ENCODE data around the gene ST3GAL3. TPM values are rescaled to one million over a fixed set of nuclear protein-coding genes. Genes with fewer than 3 reads are reported as not detected.
A peak's percentile ranks its signal among the peaks of the same experiment; 100 is the strongest.

Gene ST3GAL3
- polyA plus RNA-seq, 1 of the 3 experiments (the other 2 are of a cell fraction) = 20.6 TPM

GRCh38 chr1:43979261-43979527 is 271.9 kb downstream of the ST3GAL3 start:
- H3K4me3 ChIP-seq (ENCODE audit: low read depth in 2 of 2, low read length in 1 of 2) = peak overlapping the region; percentile 59 to 71
- TF ChIP-seq CTCF (IDR thresholded peaks at IDR 0.05) = no peak
- no peak for TF ChIP-seq GATA2 (CRISPR knock-in tag; IDR thresholded peaks at IDR 0.05)
- H3K9me3 ChIP-seq = no peaks in the 10 kb centered on the region
- H3K9me2 ChIP-seq = no peaks in the 10 kb centered on the region
- peak overlapping the region; percentile 94; the same call in 1 of the 2 replicates for H3K4me2 ChIP-seq
- POLR2A ChIA-PET = no interaction called here
- WGBS (ENCODE audit: low lambda C conversion rate) = 0% methylated on average over 4 of the region's 45 CpGs
- CTCF ChIA-PET = interaction anchor here (1.6 kb wide), 1 partner anchor 11 kb away, joined by 10 read pairs; no protein-coding TSS in a partner anchor
- H3F3A ChIP-seq (replicated peaks; ENCODE audit: insufficient read depth) = peaks cover 4% of the 10 kb centered on the region
- H4K20me1 ChIP-seq (ENCODE audit: insufficient read depth) = peaks cover 20% of the 10 kb centered on the region
- H3K27me3 ChIP-seq (ENCODE audit: insufficient read depth) = no peaks in the 10 kb centered on the region
- H3K4me1 ChIP-seq (ENCODE audit: control insufficient read depth in 1 of 2, insufficient read depth in 2 of 2, low read depth in 1 of 2, low read length in 1 of 2) = peaks cover 6 to 44% of the 10 kb centered on the region in 2 experiments; a peak in 1 of 4 replicates
- peaks cover 75% of the 10 kb centered on the region for H3K79me2 ChIP-seq (ENCODE audit: insufficient read depth)
- H3K27ac ChIP-seq (ENCODE audit: low read depth in 2 of 2, low read length in 1 of 2) = peak overlapping the region; percentile 37 to 74; a peak in 3 of 4 replicates
- H3K9ac ChIP-seq = peak overlapping the region; percentile 81; the same call in 1 of the 2 replicates
- H3K36me3 ChIP-seq (replicated peaks in 1 of 2; ENCODE audit: control insufficient read depth in 1 of 2, insufficient read depth in 2 of 2, low read length in 1 of 2) = peaks cover 16 to 26% of the 10 kb centered on the region in 2 experiments
- no peak for DNase-seq
- no peak overlapping the region for H2AFZ ChIP-seq (ENCODE audit: low read depth)

- Histone ChIP-seq H3F3A (replicated peaks; ENCODE audit: insufficient read depth) (peaks cover 4% of the 10 kb centered on the region), H3K4me3 (ENCODE audit: low read depth in 2 of 2, low read length in 1 of 2) (peak overlapping the region; percentile 59 to 71), H3K9me2 (no peaks in the 10 kb centered on the region), H3K27ac (ENCODE audit: low read depth in 2 of 2, low read length in 1 of 2) (peak overlapping the region; percentile 37 to 74), H3K4me1 (ENCODE audit: control insufficient read depth in 1 of 2, insufficient read depth in 2 of 2, low read depth in 1 of 2, low read length in 1 of 2) (peaks cover 5 to 42% of the 10 kb centered on the region in 2 experiments; a peak in 1 of 4 replicates), H2AFZ (ENCODE audit: low read depth) (no peak overlapping the region), H4K20me1 (ENCODE audit: insufficient read depth) (peaks cover 20% of the 10 kb centered on the region), H3K27me3 (ENCODE audit: insufficient read depth) (no peaks in the 10 kb centered on the region), H3K79me2 (ENCODE audit: insufficient read depth) (peaks cover 75% of the 10 kb centered on the region), H3K4me2 (peak overlapping the region; percentile 94), H3K9ac (peak overlapping the region; percentile 81), H3K9me3 (no peaks in the 10 kb centered on the region), H3K36me3 (replicated peaks in 1 of 2; ENCODE audit: control insufficient read depth in 1 of 2, insufficient read depth in 2 of 2, low read length in 1 of 2) (peaks cover 16 to 26% of the 10 kb centered on the region in 2 experiments)
- peak; percentile 89 for DNase-seq
- TF ChIP-seq MEF2A (IDR thresholded peaks at IDR 0.05; ENCODE audit: borderline replicate concordance, low read depth) = no peak
- TF ChIP-seq FOSL2 (IDR thresholded peaks at IDR 0.05; ENCODE audit: borderline replicate concordance, low read depth) = no peak
- TF ChIP-seq, protein P1, sequence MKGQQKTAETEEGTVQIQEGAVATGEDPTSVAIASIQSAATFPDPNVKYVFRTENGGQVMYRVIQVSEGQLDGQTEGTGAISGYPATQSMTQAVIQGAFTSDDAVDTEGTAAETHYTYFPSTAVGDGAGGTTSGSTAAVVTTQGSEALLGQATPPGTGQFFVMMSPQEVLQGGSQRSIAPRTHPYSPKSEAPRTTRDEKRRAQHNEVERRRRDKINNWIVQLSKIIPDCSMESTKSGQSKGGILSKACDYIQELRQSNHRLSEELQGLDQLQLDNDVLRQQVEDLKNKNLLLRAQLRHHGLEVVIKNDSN (IDR thresholded peaks at IDR 0.05; ENCODE audit: borderline replicate concordance, low read depth) = peak; percentile 76
- no peak for TF ChIP-seq YY1 (IDR thresholded peaks at IDR 0.05; ENCODE audit: low read depth)
- TF ChIP-seq, protein P2, sequence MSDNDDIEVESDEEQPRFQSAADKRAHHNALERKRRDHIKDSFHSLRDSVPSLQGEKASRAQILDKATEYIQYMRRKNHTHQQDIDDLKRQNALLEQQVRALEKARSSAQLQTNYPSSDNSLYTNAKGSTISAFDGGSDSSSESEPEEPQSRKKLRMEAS (IDR thresholded peaks at IDR 0.05; ENCODE audit: low read depth) = peak; percentile 96
- peak; percentile 85 for TF ChIP-seq SIN3A (IDR thresholded peaks at IDR 0.05; ENCODE audit: borderline replicate concordance, low read depth, low read length)
- peak; percentile 98 for TF ChIP-seq MXI1 (IDR thresholded peaks at IDR 0.05; ENCODE audit: low read depth, low read length)
- 0 out of 2 replicates have a peak, but pooled peaks have one; percentile 18 for TF ChIP-seq RAD21 (IDR thresholded peaks at IDR 0.05; ENCODE audit: low read length)
- CTCF ChIA-PET = interaction anchor here (1.0 to 1.6 kb wide), 4 partner anchors 10 to 216 kb away, joined by 3 to 10 read pairs (median 5); no protein-coding TSS in a partner anchor
- 0% methylated on average over 4 of the region's 45 CpGs for WGBS (ENCODE audit: low lambda C conversion rate)
- POLR2A ChIA-PET = interaction anchor here (0.8 to 1.2 kb wide), 3 partner anchors 9 to 33 kb away, joined by 3 to 4 read pairs (median 4); partner anchors contain the start of gene IPO13
These were observed 272.4 kb downstream of the ST3GAL3 start for GRCh38 chr1:43979528-43980254.

Measured in SK-N-SH (cell line).